Dendritic cell treated with granulocyte-macrophage colony-stimulating factor and Interleukin-4, amounts not matched to agents 40 ng/mL and 50 ng/mL, for 4 days (primary cell): Measurements from ENCODE around the gene SLC39A11.

Experiments
- H3K27ac Mint-ChIP-seq: one replicate; pipeline ENCODE4 v1.8.0; 2022; ENCODE audit warnings: mild to moderate bottlenecking, mixed read lengths
- H3K27me3 Mint-ChIP-seq: one replicate; pipeline ENCODE4 v1.8.0; 2022; ENCODE audit warnings: mild to moderate bottlenecking, mixed read lengths
- H3K36me3 Mint-ChIP-seq: one replicate; pipeline ENCODE4 v1.8.0; 2022; ENCODE audit warnings: low read depth, mixed read lengths
- H3K4me1 Mint-ChIP-seq: one replicate; pipeline ENCODE4 v1.8.0; 2022; ENCODE audit warnings: low read depth, mixed read lengths
- H3K4me3 Mint-ChIP-seq: one replicate; pipeline ENCODE4 v1.8.0; 2022; ENCODE audit warnings: mild to moderate bottlenecking, moderate library complexity, mixed read lengths
- H3K9me3 Mint-ChIP-seq: one replicate; pipeline ENCODE4 v1.8.0; 2022; ENCODE audit warnings: mixed read lengths
- intact Hi-C: fragments of 100-400 bp; cut with micrococcal nuclease; formaldehyde crosslinking; loops from one replicate; pipeline ENCODE4 v1.15.0; 2022

Gene SLC39A11

GRCh38 chr17:72858826-72859495 lies 233.5 kb downstream of the SLC39A11 start:
- Mint-ChIP-seq H3K36me3 (peaks cover 18% of the 10 kb centered on the region), H3K27ac (no peak overlapping the region), H3K27me3 (no peaks in the 10 kb centered on the region), H3K9me3 (no peaks in the 10 kb centered on the region), H3K4me3 (no peak overlapping the region), H3K4me1 (no peaks in the 10 kb centered on the region)
- intact Hi-C loops, result no loop called here

- H3K9me3 Mint-ChIP-seq, result no peaks in the 10 kb centered on the region
- no peak overlapping the region for H3K27ac Mint-ChIP-seq
- H3K36me3 Mint-ChIP-seq, result peaks cover 28% of the 10 kb centered on the region
- no peaks in the 10 kb centered on the region for H3K27me3 Mint-ChIP-seq
- intact Hi-C loops, result no loop called here
- no peaks in the 10 kb centered on the region for H3K4me1 Mint-ChIP-seq
- H3K4me3 Mint-ChIP-seq, result no peak overlapping the region
Measured at GRCh38 chr17:72853440-72854415, 238.8 kb downstream of the SLC39A11 start.

GRCh38 chr17:72852277-72852938 lies 240.1 kb downstream of the SLC39A11 start:
- Mint-ChIP-seq H3K27me3 (no peaks in the 10 kb centered on the region), H3K4me3 (no peak overlapping the region), H3K9me3 (no peaks in the 10 kb centered on the region), H3K27ac (no peak overlapping the region), H3K4me1 (no peaks in the 10 kb centered on the region), H3K36me3 (peaks cover 28% of the 10 kb centered on the region)
- intact Hi-C loops, result no loop called here

- H3K27ac Mint-ChIP-seq, result no peak overlapping the region
Measured at GRCh38 chr17:72850410-72851118, 241.9 kb downstream of the SLC39A11 start.

GRCh38 chr17:72846399-72846798 lies 246.1 kb downstream of the SLC39A11 start:
- no peaks in the 10 kb centered on the region for H3K4me1 Mint-ChIP-seq
- peaks cover 48% of the 10 kb centered on the region for H3K36me3 Mint-ChIP-seq
- no peak overlapping the region for H3K27ac Mint-ChIP-seq
- H3K9me3 Mint-ChIP-seq, result no peaks in the 10 kb centered on the region
- intact Hi-C loops, result no loop called here
- no peaks in the 10 kb centered on the region for H3K27me3 Mint-ChIP-seq
- H3K4me3 Mint-ChIP-seq, result no peak overlapping the region

More at GRCh38 chr17:72850410-72851118, 241.9 kb downstream of the SLC39A11 start:
- Mint-ChIP-seq H3K4me1 (no peaks in the 10 kb centered on the region), H3K27me3 (no peaks in the 10 kb centered on the region), H3K4me3 (no peak overlapping the region), H3K36me3 (peaks cover 32% of the 10 kb centered on the region), H3K9me3 (no peaks in the 10 kb centered on the region)
- intact Hi-C loops, result no loop called here

GRCh38 chr17:72843591-72843990 lies 248.9 kb downstream of the SLC39A11 start:
- Mint-ChIP-seq H3K27ac (no peak overlapping the region), H3K36me3 (peaks cover 54% of the 10 kb centered on the region)
- intact Hi-C loops, result no loop called here

GRCh38 chr17:72840019-72840418 lies 252.5 kb downstream of the SLC39A11 start:
- Mint-ChIP-seq H3K27me3 (no peaks in the 10 kb centered on the region), H3K9me3 (peaks cover 8% of the 10 kb centered on the region), H3K4me3 (no peak overlapping the region), H3K36me3 (peaks cover 74% of the 10 kb centered on the region), H3K27ac (no peak overlapping the region), H3K4me1 (peaks cover 6% of the 10 kb centered on the region)
- intact Hi-C loops, result no loop called here

More at GRCh38 chr17:72843591-72843990, 248.9 kb downstream of the SLC39A11 start:
- no peak overlapping the region for H3K4me3 Mint-ChIP-seq
- peaks cover 8% of the 10 kb centered on the region for H3K9me3 Mint-ChIP-seq
- no peaks in the 10 kb centered on the region for H3K27me3 Mint-ChIP-seq
- H3K4me1 Mint-ChIP-seq, result peaks cover 2% of the 10 kb centered on the region

- H3K4me3 Mint-ChIP-seq, result no peak overlapping the region
- H3K9me3 Mint-ChIP-seq, result peaks cover 8% of the 10 kb centered on the region
- H3K27me3 Mint-ChIP-seq, result no peaks in the 10 kb centered on the region
- no peak overlapping the region for H3K27ac Mint-ChIP-seq
- peaks cover 67% of the 10 kb centered on the region for H3K36me3 Mint-ChIP-seq
- intact Hi-C loops, result no loop called here
- peaks cover 6% of the 10 kb centered on the region for H3K4me1 Mint-ChIP-seq
Measured at GRCh38 chr17:72839131-72839725, 253.3 kb downstream of the SLC39A11 start.

GRCh38 chr17:72838581-72838980 lies 253.9 kb downstream of the SLC39A11 start:
- H3K27me3 Mint-ChIP-seq, result no peaks in the 10 kb centered on the region
- H3K36me3 Mint-ChIP-seq, result peaks cover 61% of the 10 kb centered on the region
- intact Hi-C loops, result no loop called here
- H3K4me3 Mint-ChIP-seq, result no peak overlapping the region
- H3K4me1 Mint-ChIP-seq, result peaks cover 6% of the 10 kb centered on the region
- no peak overlapping the region for H3K27ac Mint-ChIP-seq
- H3K9me3 Mint-ChIP-seq, result peaks cover 8% of the 10 kb centered on the region

GRCh38 chr17:72838068-72838467 lies 254.4 kb downstream of the SLC39A11 start:
- H3K36me3 Mint-ChIP-seq, result peaks cover 60% of the 10 kb centered on the region
- intact Hi-C loops, result no loop called here
- H3K4me3 Mint-ChIP-seq, result no peak overlapping the region
- H3K4me1 Mint-ChIP-seq, result peaks cover 6% of the 10 kb centered on the region
- H3K27ac Mint-ChIP-seq, result no peak overlapping the region
- peaks cover 8% of the 10 kb centered on the region for H3K9me3 Mint-ChIP-seq
- H3K27me3 Mint-ChIP-seq, result no peaks in the 10 kb centered on the region

- Mint-ChIP-seq H3K4me3 (no peak overlapping the region), H3K27me3 (no peaks in the 10 kb centered on the region), H3K9me3 (peaks cover 8% of the 10 kb centered on the region), H3K36me3 (peaks cover 60% of the 10 kb centered on the region), H3K27ac (no peak overlapping the region), H3K4me1 (peaks cover 6% of the 10 kb centered on the region)
- intact Hi-C loops, result no loop called here
Measured at GRCh38 chr17:72837335-72837734, 255.2 kb downstream of the SLC39A11 start.

- intact Hi-C loops, result no loop called here
- Mint-ChIP-seq H3K4me1 (peaks cover 1% of the 10 kb centered on the region), H3K9me3 (no peaks in the 10 kb centered on the region), H3K4me3 (no peak overlapping the region), H3K36me3 (peaks cover 56% of the 10 kb centered on the region), H3K27ac (no peak overlapping the region), H3K27me3 (no peaks in the 10 kb centered on the region)
Measured at GRCh38 chr17:72833128-72833765, 259.2 kb downstream of the SLC39A11 start.

GRCh38 chr17:72832306-72832705 lies 260.2 kb downstream of the SLC39A11 start:
- Mint-ChIP-seq H3K27ac (no peak overlapping the region), H3K4me3 (no peak overlapping the region), H3K9me3 (peaks cover 9% of the 10 kb centered on the region), H3K27me3 (no peaks in the 10 kb centered on the region), H3K36me3 (peaks cover 56% of the 10 kb centered on the region), H3K4me1 (no peaks in the 10 kb centered on the region)
- intact Hi-C loops, result no loop called here
